GM12878 (cell line): ENCODE data around the gene ADAMTS16. TPM values are rescaled to one million over a fixed set of nuclear protein-coding genes. Genes with fewer than 3 reads are reported as not detected.

Source experiments
- ATAC-seq: fragments of 200-7000 bp; cut with Tn5 transposase; 3 replicates; pipeline ENCODE4 v1.9.1; 2020; ENCODE audit warnings: mild to moderate bottlenecking, moderate library complexity
- BruUV-seq: library from RNA; stranded (reverse); fragments of 400-500 nt; replicated peaks from 2 replicates; lab custom pipeline; 2021; lab: Mats Ljungman, UMichigan
- CTCF ChIA-PET: fragments of 300-600 bp; sonication (Branson Sonifier 250); formaldehyde crosslinking; extraction: SDS; loops from one replicate; lab custom pipeline; 2021; ENCODE audit warnings: inconsistent platforms; lab: Yijun Ruan, JAX
- POLR2A ChIA-PET: fragments of 350-600 bp; formaldehyde crosslinking; extraction: SDS; loops from one replicate; lab custom pipeline; 2021; ENCODE audit warnings: inconsistent platforms; lab: Charles Lee
- RAD21 ChIA-PET: fragments of 300-600 bp; sonication (Branson Sonifier 250); formaldehyde crosslinking; loops from one replicate; lab custom pipeline; 2023; ENCODE audit warnings: antibody characterized with exemption; ENCODE audit not compliant: unreplicated experiment; lab: Charles Lee
- SMC1A ChIA-PET: fragments of 300-600 bp; sonication (Branson Sonifier 250); formaldehyde crosslinking; loops from one replicate; lab custom pipeline; 2023; ENCODE audit not compliant: unreplicated experiment, uncharacterized antibody; lab: Charles Lee
- DNase-seq: peaks from one replicate; pipeline ENCODE4 v3.0.0-alpha.2; 2011; ENCODE audit warnings: low read depth, low spot score
- FAIRE-seq: peaks from 3 replicates; lab custom pipeline; 2011; peaks lifted over from hg19 to GRCh38; lab: Jason Lieb, UNC
- H2AFZ ChIP-seq: 2 replicates; pipeline ENCODE4 v1.6.0; 2011; ENCODE audit warnings: low read depth, low read length, control low read depth; ENCODE audit not compliant: control insufficient read depth
- H3K27ac ChIP-seq: 2 replicates; pipeline ENCODE4 v1.5.1; 2011; ENCODE audit warnings: control low read depth; ENCODE audit not compliant: control insufficient read depth, insufficient read depth
- H3K27me3 ChIP-seq, 2 experiments: replicated peaks in 1 of 2; 2 replicates each; pipeline versions ENCODE4 v1.6.0 to v1.6.1; 2011; ENCODE audit warnings: low read length in 1 of 2; ENCODE audit not compliant: control insufficient read depth in 2 of 2, insufficient read depth in 2 of 2
- H3K36me3 ChIP-seq, 2 experiments: 2 replicates each; pipeline ENCODE4 v1.5.1; 2011; ENCODE audit warnings: low read length in 1 of 2; ENCODE audit not compliant: control insufficient read depth in 2 of 2, insufficient read depth in 2 of 2
- H3K4me1 ChIP-seq: 2 replicates; pipeline ENCODE4 v1.6.1; 2011; ENCODE audit warnings: mild to moderate bottlenecking, low read length, moderate library complexity, mixed read lengths; ENCODE audit not compliant: control insufficient read depth, insufficient read depth
- H3K4me2 ChIP-seq: 2 replicates; pipeline ENCODE4 v1.6.0; 2011; ENCODE audit warnings: control low read depth; ENCODE audit not compliant: control insufficient read depth, insufficient read depth
- H3K4me3 ChIP-seq: fragments of 200-600 bp; sonication (generic); 2 replicates; pipeline ENCODE4 v1.5.1; 2016
- H3K79me2 ChIP-seq: 2 replicates; pipeline ENCODE4 v1.6.0; 2011; ENCODE audit warnings: low read length; ENCODE audit not compliant: control insufficient read depth, insufficient read depth
- H3K9ac ChIP-seq: 2 replicates; pipeline ENCODE4 v1.8.0; 2011; ENCODE audit warnings: low read length, control low read depth, mixed read lengths; ENCODE audit not compliant: control insufficient read depth, insufficient read depth
- H3K9me3 ChIP-seq: replicated peaks from 3 replicates; pipeline ENCODE4 v1.5.1; 2011; ENCODE audit warnings: mild to moderate bottlenecking, low read length; ENCODE audit not compliant: control insufficient read depth, insufficient read depth
- H4K20me1 ChIP-seq: 2 replicates; pipeline ENCODE4 v1.6.0; 2011; ENCODE audit not compliant: control insufficient read depth, insufficient read depth
- ATF7 ChIP-seq: fragments of 450-650 bp; IDR thresholded peaks from 2 replicates; pipeline ENCODE4 v1.6.1; 2016; ENCODE audit warnings: low read depth, mild to moderate bottlenecking
- JUNB ChIP-seq: IDR thresholded peaks from 2 replicates; pipeline ENCODE4 v1.6.1; 2016; ENCODE audit warnings: antibody characterized with exemption, mild to moderate bottlenecking
- NKRF ChIP-seq: fragments of 450-650 bp; conservative IDR thresholded peaks from 2 replicates; pipeline ENCODE4 v1.6.1; 2017; ENCODE audit warnings: mild to moderate bottlenecking, moderate library complexity
- RAD51 ChIP-seq: fragments of 450-650 bp; IDR thresholded peaks from 2 replicates; pipeline ENCODE4 v1.6.1; 2016; ENCODE audit warnings: moderate library complexity, mild to moderate bottlenecking, inconsistent platforms
- RB1 ChIP-seq: fragments of 450-650 bp; formaldehyde crosslinking; IDR thresholded peaks from 2 replicates; pipeline ENCODE4 v1.6.1; 2017; ENCODE audit warnings: mild to moderate bottlenecking, borderline replicate concordance
- REST ChIP-seq: IDR thresholded peaks from 2 replicates; pipeline ENCODE4 v1.6.1; 2012; ENCODE audit warnings: mild to moderate bottlenecking, low read depth, low read length
- SKIL ChIP-seq: fragments of 450-650 bp; IDR thresholded peaks from 2 replicates; pipeline ENCODE4 v1.6.1; 2017; ENCODE audit warnings: mild to moderate bottlenecking, low read depth, inconsistent platforms; ENCODE audit not compliant: poor library complexity, severe bottlenecking
- TCF7 ChIP-seq: IDR thresholded peaks from 2 replicates; pipeline ENCODE4 v1.6.1; 2014; ENCODE audit warnings: antibody characterized with exemption, borderline replicate concordance
- WGBS: methylation state at CpG from one replicate; pipeline ENCODE4 v1.1.6; 2016; ENCODE audit warnings: low lambda C conversion rate; ENCODE audit not compliant: insufficient replicate concordance, insufficient coverage; ENCODE audit errors: missing lambda C conversion rate; 5-methylcytosine and 5-hydroxymethylcytosine counted together
- in situ Hi-C: fragments of 300-500 bp; cut with MboI; formaldehyde crosslinking; loops from 9 replicates; pipeline ENCODE4 v1.14.3; 2018; ENCODE audit warnings: mixed read lengths
- intact Hi-C: fragments of 100-400 bp; cut with micrococcal nuclease; formaldehyde crosslinking; loops from one replicate; pipeline ENCODE4 v1.14.2; 2022; ENCODE audit not compliant: unreplicated experiment
- polyA plus RNA-seq, 11 experiments: library from polyadenylated mRNA; depleted of rRNA in 4 of 11; unstranded in 6 of 11; stranded (reverse) in 5 of 11; fragments of >200 nt; fragmentation: Nextera tagmentation in 4 of 11; fragmentation: Illumina TruSeq in 1 of 11; extraction: Ambion mirVana in 4 of 11; extraction: Trizol in 1 of 11; gene quantifications; 1 replicate in 1 of 11; 2 replicates in 10 of 11; pipeline versions ENCODE4 v1.2.1 to v1.2.3, GENCODE V29; 2011 to 2016; ENCODE audit warnings: inconsistent platforms in 2 of 11, missing spikeins in 2 of 11, low read depth in 1 of 11
- total RNA-seq, 4 experiments: library from RNA; depleted of rRNA in 3 of 4; stranded (reverse); fragments of >200 nt in 3 of 4; fragmentation: Illumina TruSeq in 1 of 4; extraction: Trizol in 1 of 4; gene quantifications; 2 replicates each; pipeline versions ENCODE4 v1.2.1 to v1.2.3, GENCODE V29; 2013 to 2021

ADAMTS16 gene
- total and polyA plus RNA-seq, 10 of the 15 experiments (the other 5 are each of a cell fraction or from before 2014, with no cell fraction given), result 0.04 TPM; not detected in 9

GRCh38 chr5:5273398-5273797 lies 133.3 kb downstream of the ADAMTS16 start:
- Histone ChIP-seq H3K27ac (no peak overlapping the region), H4K20me1 (no peaks in the 10 kb centered on the region), H3K4me2 (no peak overlapping the region), H3K9ac (no peak overlapping the region), H3K79me2 (no peaks in the 10 kb centered on the region), H2AFZ (no peak overlapping the region), H3K9me3 (no peaks in the 10 kb centered on the region), H3K36me3 (no peaks in the 10 kb centered on the region), H3K27me3 (no peaks in the 10 kb centered on the region), H3K4me3 (no peak overlapping the region), H3K4me1 (no peaks in the 10 kb centered on the region)
- 27% methylated on average over 3 of the region's 3 CpGs for WGBS
- BruUV-seq, result no TSS peak
- DNase-seq (no peak), ATAC-seq (no peak), FAIRE-seq (no peak)
- intact Hi-C loops (no loop called here), in situ Hi-C loops (no loop called here)
- SMC1A ChIA-PET, result no interaction called here
- POLR2A ChIA-PET, result no interaction called here
- RAD21 ChIA-PET, result no interaction called here
- CTCF ChIA-PET, result no interaction called here
- TF ChIP-seq JUNB (no peak), NKRF (no peak), REST (no peak), RAD51 (no peak), SKIL (no peak), TCF7 (no peak), ATF7 (no peak), RB1 (no peak)
